Measurements from ENCODE around the gene CMTM1. TPM values are rescaled to one million over a fixed set of nuclear protein-coding genes. Genes with fewer than 3 reads are reported as not detected.

The CMTM1 gene
- total and polyA plus RNA-seq, 9 donors = 4.2 to 9.7 (median 6.6) TPM

DNA sequence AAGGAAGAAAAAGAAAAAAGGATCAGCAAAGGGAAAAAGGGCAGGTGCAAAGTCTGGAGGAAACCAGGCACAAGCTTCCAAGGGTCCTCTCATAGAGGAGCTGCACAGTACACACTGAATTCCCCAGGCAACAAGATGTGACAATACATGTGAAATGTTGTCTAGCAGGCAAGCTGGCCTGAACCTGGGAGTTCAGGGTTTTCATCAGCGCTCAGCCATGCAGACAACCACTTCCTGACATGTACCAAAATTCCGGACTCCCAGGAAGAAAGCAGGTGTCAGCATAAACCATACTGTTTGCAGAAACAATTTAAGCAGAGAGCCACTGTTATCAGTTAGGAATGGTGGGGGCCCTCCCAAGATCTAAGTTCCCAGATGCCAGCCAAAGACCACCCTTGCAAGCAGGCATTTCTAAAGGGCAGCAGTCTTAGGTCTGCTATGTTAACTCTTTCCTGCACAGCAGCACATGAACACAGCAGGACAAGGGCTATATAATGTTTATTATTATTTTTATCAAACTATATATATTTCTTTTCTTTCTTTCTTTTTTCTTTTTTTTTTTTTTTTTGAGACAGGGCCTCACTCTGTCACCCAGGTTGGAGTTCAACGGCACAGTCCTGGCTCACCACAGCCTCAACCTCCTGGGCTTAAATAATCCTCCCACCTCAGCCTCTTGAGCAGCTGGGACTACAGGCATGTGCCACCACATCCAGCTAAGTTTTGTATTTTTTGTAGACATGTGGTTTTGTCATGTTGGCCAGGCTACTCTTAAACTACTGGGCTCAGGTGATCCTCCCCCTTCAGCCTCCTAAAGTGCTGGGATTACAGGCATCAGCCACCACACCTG, 26.4 kb upstream of the CMTM1 start:
- H3K27me3 ChIP-seq (ENCODE audit: control insufficient read depth, insufficient read depth, low read length) = no peaks in the 10 kb centered on the region
- no peaks in the 10 kb centered on the region for H3K4me1 ChIP-seq (ENCODE audit: control insufficient read depth, insufficient read depth, low read length)
- H3K9me3 ChIP-seq (replicated peaks; ENCODE audit: control insufficient read depth, low read depth, low read length) = no peaks in the 10 kb centered on the region
- no peak overlapping the region for H3K4me3 ChIP-seq (ENCODE audit: low read length)
- H3K36me3 ChIP-seq (ENCODE audit: control insufficient read depth, insufficient read depth, low read length) = peaks cover 47% of the 10 kb centered on the region
- no CpG with 5 or more reads among the region's 3 CpGs for WGBS (ENCODE audit: insufficient coverage)
- no peak overlapping the region for H3K27ac ChIP-seq (ENCODE audit: low read length)
- no peak for DNase-seq

DNA sequence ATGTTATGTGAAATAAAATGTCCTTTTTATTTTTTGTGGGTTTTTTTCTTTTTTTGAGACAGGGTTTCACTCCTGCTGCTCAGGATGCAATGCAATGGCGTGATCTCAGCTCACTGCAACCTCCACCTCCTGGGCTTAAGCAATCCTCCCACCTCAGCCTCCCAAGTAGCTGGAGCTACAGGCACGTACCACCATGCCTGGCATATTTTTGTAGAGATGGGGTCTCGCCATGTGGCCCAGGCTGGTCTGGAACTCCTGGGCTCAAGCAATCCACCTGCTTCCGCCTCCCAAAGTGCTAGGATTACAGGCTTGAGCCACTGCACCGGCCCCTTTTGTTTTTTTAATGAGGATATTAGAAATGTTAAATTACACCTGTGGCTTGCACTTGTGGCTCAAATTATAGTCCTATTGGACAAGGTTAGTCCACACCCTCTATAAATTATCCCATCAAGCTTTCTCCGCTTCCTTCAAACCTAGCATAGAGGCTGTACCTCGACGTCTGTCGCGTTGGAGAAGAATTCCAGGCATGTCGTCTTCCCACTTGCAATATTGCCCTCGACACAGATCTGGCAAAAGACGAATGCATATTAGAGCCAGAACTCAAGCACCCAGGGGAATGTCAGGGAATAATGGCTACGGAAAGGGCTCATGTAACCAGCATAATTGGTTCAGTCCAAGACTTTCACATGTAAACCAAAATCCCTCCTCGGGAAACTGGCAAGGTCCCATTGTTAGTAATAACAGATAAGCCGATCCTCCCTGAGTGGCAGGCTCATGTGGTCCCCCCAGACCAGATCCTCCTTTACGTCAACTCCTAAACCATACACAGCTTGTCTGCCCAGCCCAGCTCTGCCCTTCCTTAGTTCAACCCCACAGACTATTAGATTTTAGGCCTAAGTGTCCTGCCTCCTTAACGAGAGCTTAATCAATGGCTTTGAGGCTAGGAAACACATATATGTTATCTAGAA, 24.6 kb upstream of the CMTM1 start:
- DNase-seq = no peak
- 40% methylated on average over 9 of the region's 18 CpGs for WGBS (ENCODE audit: insufficient coverage)
- Histone ChIP-seq H3K27ac (ENCODE audit: low read length) (no peak overlapping the region), H3K4me3 (ENCODE audit: low read length) (no peak overlapping the region), H3K9me3 (replicated peaks; ENCODE audit: control insufficient read depth, low read depth, low read length) (no peaks in the 10 kb centered on the region), H3K36me3 (ENCODE audit: control insufficient read depth, insufficient read depth, low read length) (peaks cover 39% of the 10 kb centered on the region), H3K4me1 (ENCODE audit: control insufficient read depth, insufficient read depth, low read length) (no peaks in the 10 kb centered on the region), H3K27me3 (ENCODE audit: control insufficient read depth, insufficient read depth, low read length) (no peaks in the 10 kb centered on the region)

DNA sequence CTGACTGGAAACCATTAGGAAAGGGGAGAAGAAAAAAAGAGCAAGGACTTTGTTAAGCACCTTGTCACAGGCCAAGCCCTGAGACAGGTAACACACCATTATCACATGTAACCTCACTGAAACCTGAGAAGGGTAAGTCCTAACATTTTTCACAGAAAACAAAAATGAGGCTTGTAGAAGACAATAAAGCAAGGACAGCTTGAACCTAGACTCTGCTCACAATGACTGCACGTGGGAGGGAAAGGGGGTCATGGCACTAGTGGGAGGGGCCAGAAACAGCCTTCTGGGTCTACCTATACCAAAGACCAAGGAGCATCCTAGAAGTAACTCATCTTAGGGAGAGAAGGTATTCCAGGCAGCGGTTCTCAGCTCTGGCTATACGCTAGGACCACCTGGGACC, 23.8 kb upstream of the CMTM1 start:
- H3K36me3 ChIP-seq (ENCODE audit: control insufficient read depth, insufficient read depth, low read length) = peaks cover 36% of the 10 kb centered on the region

DNA sequence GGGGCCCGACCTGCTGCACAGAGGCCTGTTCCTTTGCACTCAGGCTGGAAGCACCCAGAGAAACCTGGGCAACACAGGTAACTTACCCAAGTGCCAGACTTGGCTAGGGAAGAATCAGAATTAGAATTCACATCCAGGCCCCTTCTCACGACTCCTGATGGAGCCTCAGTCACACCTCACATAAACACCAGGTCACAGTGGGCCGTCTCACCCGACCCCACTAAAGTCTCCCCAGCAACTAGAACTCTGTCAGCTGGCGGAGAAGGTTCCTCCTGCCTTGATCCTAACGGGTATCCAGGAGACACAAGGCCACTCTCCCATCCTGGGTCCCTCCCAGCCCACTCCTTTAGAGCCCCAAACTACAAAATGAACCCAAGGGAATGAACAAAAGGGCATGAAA, 22.7 kb upstream of the CMTM1 start:
- 72% methylated on average over 5 of the region's 6 CpGs for WGBS (ENCODE audit: insufficient coverage)
- Histone ChIP-seq H3K4me3 (ENCODE audit: low read length) (no peak overlapping the region), H3K27me3 (ENCODE audit: control insufficient read depth, insufficient read depth, low read length) (no peaks in the 10 kb centered on the region), H3K36me3 (ENCODE audit: control insufficient read depth, insufficient read depth, low read length) (peaks cover 35% of the 10 kb centered on the region), H3K4me1 (ENCODE audit: control insufficient read depth, insufficient read depth, low read length) (no peaks in the 10 kb centered on the region), H3K27ac (ENCODE audit: low read length) (no peak overlapping the region), H3K9me3 (replicated peaks; ENCODE audit: control insufficient read depth, low read depth, low read length) (no peaks in the 10 kb centered on the region)
- no peak for DNase-seq

More for the DNA sequence above, 23.8 kb upstream of the CMTM1 start:
- no peaks in the 10 kb centered on the region for H3K4me1 ChIP-seq (ENCODE audit: control insufficient read depth, insufficient read depth, low read length)
- no peak overlapping the region for H3K4me3 ChIP-seq (ENCODE audit: low read length)
- no peak overlapping the region for H3K27ac ChIP-seq (ENCODE audit: low read length)
- WGBS (ENCODE audit: insufficient coverage) = no CpG with 5 or more reads among the region's 3 CpGs
- no peak for DNase-seq
- H3K27me3 ChIP-seq (ENCODE audit: control insufficient read depth, insufficient read depth, low read length) = no peaks in the 10 kb centered on the region
- H3K9me3 ChIP-seq (replicated peaks; ENCODE audit: control insufficient read depth, low read depth, low read length) = no peaks in the 10 kb centered on the region

DNA sequence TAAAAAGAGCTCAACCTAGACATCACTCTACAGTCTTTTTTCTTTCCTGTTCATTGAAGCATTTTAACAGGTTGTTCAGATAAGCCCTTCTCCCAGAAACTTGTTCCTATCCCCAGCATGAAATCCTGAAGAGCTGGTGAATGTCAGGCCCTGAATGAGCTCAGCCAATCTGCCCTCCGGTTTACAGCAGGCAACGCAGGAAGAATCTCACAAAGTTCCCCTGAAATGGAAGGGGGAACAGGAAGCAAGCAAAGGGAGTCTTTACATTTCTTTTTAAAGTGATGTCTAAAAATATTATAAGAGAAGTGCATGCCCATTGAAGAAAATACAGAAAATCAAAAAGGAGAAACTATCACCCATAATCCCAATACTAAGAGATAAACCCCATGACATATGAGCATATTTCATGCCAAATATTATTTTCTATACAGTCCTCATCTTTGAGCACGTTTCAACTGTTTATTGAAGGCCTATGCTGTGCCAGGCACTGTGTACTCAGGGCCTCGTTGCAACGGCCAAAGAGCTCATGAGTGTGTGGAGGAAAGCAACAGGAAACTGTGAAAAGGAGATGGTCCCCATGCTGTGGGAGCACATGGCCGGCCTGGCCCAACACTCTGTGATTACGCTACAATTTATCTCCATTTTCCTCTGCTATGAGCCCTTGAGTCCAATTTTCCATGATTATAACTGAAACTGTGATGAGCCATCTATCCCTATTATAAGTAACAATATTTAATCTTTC, 22.1 kb upstream of the CMTM1 start:
- DNase-seq = no peak
- WGBS (ENCODE audit: insufficient coverage) = 40% methylated on average over 2 of the region's 7 CpGs
- Histone ChIP-seq H3K9me3 (replicated peaks; ENCODE audit: control insufficient read depth, low read depth, low read length) (no peaks in the 10 kb centered on the region), H3K27ac (ENCODE audit: low read length) (no peak overlapping the region), H3K4me3 (ENCODE audit: low read length) (no peak overlapping the region), H3K27me3 (ENCODE audit: control insufficient read depth, insufficient read depth, low read length) (no peaks in the 10 kb centered on the region), H3K4me1 (ENCODE audit: control insufficient read depth, insufficient read depth, low read length) (peaks cover 4% of the 10 kb centered on the region), H3K36me3 (ENCODE audit: control insufficient read depth, insufficient read depth, low read length) (peaks cover 35% of the 10 kb centered on the region)

DNA sequence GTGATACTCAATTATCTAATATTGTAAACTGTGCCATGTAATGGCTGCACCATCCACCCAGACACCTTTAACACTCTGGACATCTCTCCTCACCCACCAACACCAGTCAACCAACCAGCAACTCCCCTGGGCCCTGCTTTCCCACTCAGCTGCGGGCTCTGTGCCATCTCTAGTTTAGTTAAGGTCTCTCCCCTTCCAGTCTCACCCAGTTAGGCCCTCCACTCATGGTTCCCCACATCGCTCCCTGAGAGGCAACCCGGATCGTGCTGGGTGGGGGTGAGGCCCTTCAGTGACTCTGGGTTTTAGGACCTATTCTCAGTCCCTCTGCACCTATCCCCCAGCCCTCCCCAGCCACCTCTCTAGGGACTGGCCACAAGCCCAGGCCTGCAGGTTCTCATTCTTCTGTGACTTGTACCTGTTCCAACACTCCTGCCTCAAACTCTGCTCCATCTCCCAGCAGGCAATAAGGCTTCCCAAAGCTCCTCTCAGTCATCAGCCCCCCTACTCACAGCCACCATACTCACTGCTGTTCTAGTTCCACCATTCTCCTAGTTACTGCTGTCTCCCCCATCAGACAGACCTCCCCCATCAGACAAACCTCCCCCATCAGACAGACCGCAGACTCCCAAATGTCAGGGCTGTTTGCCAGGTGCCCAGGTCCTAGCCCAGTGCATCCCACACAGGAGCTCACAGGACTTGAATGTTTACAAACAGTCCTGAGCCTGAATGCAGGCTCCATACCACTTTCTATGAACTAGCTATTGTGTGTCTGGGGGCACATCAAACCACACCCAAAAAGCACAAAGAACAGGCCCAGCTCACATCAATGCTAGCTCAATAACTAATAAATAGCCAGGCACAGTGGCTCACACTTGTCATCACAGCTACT, 18.9 kb upstream of the CMTM1 start:
- H3K9me3 ChIP-seq (replicated peaks; ENCODE audit: control insufficient read depth, low read depth, low read length) = no peaks in the 10 kb centered on the region
- H3K27ac ChIP-seq (ENCODE audit: low read length) = no peak overlapping the region
- peaks cover 23% of the 10 kb centered on the region for H3K4me1 ChIP-seq (ENCODE audit: control insufficient read depth, insufficient read depth, low read length)
- WGBS (ENCODE audit: insufficient coverage) = 86% methylated on average over 1 of the region's 5 CpGs
- DNase-seq = no peak
- peaks cover 31% of the 10 kb centered on the region for H3K36me3 ChIP-seq (ENCODE audit: control insufficient read depth, insufficient read depth, low read length)
- no peak overlapping the region for H3K4me3 ChIP-seq (ENCODE audit: low read length)
- H3K27me3 ChIP-seq (ENCODE audit: control insufficient read depth, insufficient read depth, low read length) = no peaks in the 10 kb centered on the region

DNA sequence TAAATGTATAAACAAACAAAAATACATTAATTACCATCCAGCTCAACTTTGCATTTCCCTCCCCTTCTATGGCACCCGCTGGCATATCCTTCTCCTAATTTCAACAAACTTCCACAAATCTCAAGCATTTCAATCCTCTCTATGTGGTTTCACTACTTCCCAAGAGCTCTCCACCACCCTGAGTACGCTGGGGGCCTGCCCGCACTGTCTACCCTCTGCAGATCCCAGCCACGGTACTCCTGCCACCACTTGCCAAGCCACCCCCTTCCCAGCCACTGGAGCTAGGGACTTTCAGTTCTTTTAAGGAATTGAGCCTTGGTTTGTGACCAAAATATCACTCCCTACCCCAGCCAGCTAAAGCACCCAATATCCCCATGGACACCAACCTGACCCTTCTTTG, 18.2 kb upstream of the CMTM1 start:
- Histone ChIP-seq H3K9me3 (replicated peaks; ENCODE audit: control insufficient read depth, low read depth, low read length) (no peaks in the 10 kb centered on the region), H3K4me1 (ENCODE audit: control insufficient read depth, insufficient read depth, low read length) (peaks cover 28% of the 10 kb centered on the region), H3K4me3 (ENCODE audit: low read length) (no peak overlapping the region), H3K27ac (ENCODE audit: low read length) (peak overlapping the region; percentile 24), H3K27me3 (ENCODE audit: control insufficient read depth, insufficient read depth, low read length) (no peaks in the 10 kb centered on the region), H3K36me3 (ENCODE audit: control insufficient read depth, insufficient read depth, low read length) (peaks cover 30% of the 10 kb centered on the region)
- WGBS (ENCODE audit: insufficient coverage) = 97% methylated on average over 4 of the region's 4 CpGs
- DNase-seq = no peak

DNA sequence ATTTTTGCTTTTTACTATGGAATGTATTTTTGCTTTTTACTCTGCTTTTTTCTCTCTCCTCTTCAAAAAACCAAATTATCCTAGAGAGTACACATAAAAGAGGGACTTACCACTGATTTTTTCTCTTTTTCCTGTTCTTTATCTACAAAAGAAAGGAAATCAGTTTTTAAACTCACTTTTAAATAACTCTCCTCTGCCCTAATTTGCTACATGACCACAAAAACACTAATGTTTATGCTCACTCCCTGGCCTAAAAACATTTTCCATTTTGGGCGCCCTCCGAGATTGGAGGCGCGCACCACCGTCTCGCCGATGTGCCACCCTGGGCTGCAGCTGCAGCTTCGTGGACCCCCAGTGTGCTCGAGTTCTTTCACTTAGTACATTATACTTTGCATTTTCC, 17.4 kb upstream of the CMTM1 start:
- H3K4me3 ChIP-seq (ENCODE audit: low read length) = peak overlapping the region; percentile 73
- peaks cover 23% of the 10 kb centered on the region for H3K36me3 ChIP-seq (ENCODE audit: control insufficient read depth, insufficient read depth, low read length)
- WGBS (ENCODE audit: insufficient coverage) = 67% methylated on average over 8 of the region's 9 CpGs
- no peaks in the 10 kb centered on the region for H3K27me3 ChIP-seq (ENCODE audit: control insufficient read depth, insufficient read depth, low read length)
- peak overlapping the region; percentile 94 for H3K27ac ChIP-seq (ENCODE audit: low read length)
- DNase-seq = no peak
- no peaks in the 10 kb centered on the region for H3K9me3 ChIP-seq (replicated peaks; ENCODE audit: control insufficient read depth, low read depth, low read length)
- peaks cover 30% of the 10 kb centered on the region for H3K4me1 ChIP-seq (ENCODE audit: control insufficient read depth, insufficient read depth, low read length)
